ENCODE results near the gene LPIN2. TPM values are rescaled to one million over a fixed set of nuclear protein-coding genes. Genes with fewer than 3 reads are reported as not detected.
A peak's percentile ranks its signal among the peaks of the same experiment; 100 is the strongest.

Gene LPIN2
- total and polyA plus RNA-seq, 3 donors from 2014 or later, result 56.0 to 141 (median 109) TPM

GRCh38 chr18:3016585-3017297 is 3.8 kb upstream of the LPIN2 start:
- peaks cover 3% of the 10 kb centered on the region for H3K4me1 ChIP-seq
- intact Hi-C loops (cut with DNase I; ENCODE audit: low total_unique reads), result loop anchor here (10.0 kb wide), 1 partner anchor 228 kb away; the partner anchor contains the start of gene MYL12A
- no peaks in the 10 kb centered on the region for H3K27me3 ChIP-seq
- H3K4me3 ChIP-seq, result no peak overlapping the region
- H3K36me3 ChIP-seq (ENCODE audit: low read depth, missing control alignments), result no peaks in the 10 kb centered on the region
- TF ChIP-seq POLR2A (IDR thresholded peaks at IDR 0.05), result no peak
- TF ChIP-seq CTCF (IDR thresholded peaks at IDR 0.05), result no peak
- 70 to 78% methylated on average over 3 of the region's 3 CpGs for WGBS, 2 donors
- peak overlapping the region in 1 of 2 donors; percentile 37 for H3K27ac ChIP-seq
- H3K9me3 ChIP-seq, result no peaks in the 10 kb centered on the region
- no peak for DNase-seq

- WGBS, 2 donors, result 76 to 86% methylated on average over 4 of the region's 4 CpGs
- Histone ChIP-seq H3K27me3 (no peaks in the 10 kb centered on the region), H3K9me3 (no peaks in the 10 kb centered on the region), H3K27ac (no peak overlapping the region), H3K4me3 (no peak overlapping the region), H3K4me1 (peaks cover 12% of the 10 kb centered on the region), H3K36me3 (ENCODE audit: low read depth, missing control alignments) (no peaks in the 10 kb centered on the region)
- DNase-seq, result no peak
- no peak for TF ChIP-seq POLR2A (IDR thresholded peaks at IDR 0.05)
- TF ChIP-seq CTCF (IDR thresholded peaks at IDR 0.05), result no peak
- intact Hi-C loops (cut with DNase I; ENCODE audit: low total_unique reads), result loop anchor here (10.0 kb wide), 1 partner anchor 229 kb away; the partner anchor contains the start of gene MYL12A
Observed at GRCh38 chr18:3015851-3016250, 2.9 kb upstream of the LPIN2 start.

- H3K9me3 ChIP-seq, result no peaks in the 10 kb centered on the region
- 25 to 33% methylated on average over 4 of the region's 4 CpGs for WGBS, 2 donors
- H3K27me3 ChIP-seq, result no peaks in the 10 kb centered on the region
- peaks cover 16% of the 10 kb centered on the region for H3K4me1 ChIP-seq
- DNase-seq, result no peak
- intact Hi-C loops (cut with DNase I; ENCODE audit: low total_unique reads), result loop anchor here (10.0 kb wide), 1 partner anchor 230 kb away; the partner anchor contains the start of gene MYL12A
- H3K27ac ChIP-seq, result peak overlapping the region in 1 of 2 donors; percentile 70
- TF ChIP-seq CTCF (IDR thresholded peaks at IDR 0.05), result no peak
- TF ChIP-seq POLR2A (IDR thresholded peaks at IDR 0.05), result no peak
- no peak overlapping the region for H3K4me3 ChIP-seq
- no peaks in the 10 kb centered on the region for H3K36me3 ChIP-seq (ENCODE audit: low read depth, missing control alignments)
Observed at GRCh38 chr18:3015204-3015592, 2.3 kb upstream of the LPIN2 start.

GRCh38 chr18:3014503-3015203 is 1.7 kb upstream of the LPIN2 start:
- no peak for DNase-seq
- H3K27ac ChIP-seq, result peak overlapping the region; percentile 20 to 70
- peaks cover 16% of the 10 kb centered on the region for H3K4me1 ChIP-seq
- TF ChIP-seq CTCF (IDR thresholded peaks at IDR 0.05), result no peak
- H3K9me3 ChIP-seq, result no peaks in the 10 kb centered on the region
- no peak overlapping the region for H3K4me3 ChIP-seq
- intact Hi-C loops (cut with DNase I; ENCODE audit: low total_unique reads), result loop anchor here (10.0 kb wide), 1 partner anchor 230 kb away; the partner anchor contains the start of gene MYL12A
- H3K36me3 ChIP-seq (ENCODE audit: low read depth, missing control alignments), result no peaks in the 10 kb centered on the region
- WGBS, 2 donors, result 19 to 31% methylated on average over 7 of the region's 7 CpGs
- H3K27me3 ChIP-seq, result no peaks in the 10 kb centered on the region

Data from testis (tissue), 3 donors.